Measurements from ENCODE around the gene USP34.
A peak's percentile ranks its signal among the peaks of the same experiment; 100 is the strongest.

Gene USP34

DNA sequence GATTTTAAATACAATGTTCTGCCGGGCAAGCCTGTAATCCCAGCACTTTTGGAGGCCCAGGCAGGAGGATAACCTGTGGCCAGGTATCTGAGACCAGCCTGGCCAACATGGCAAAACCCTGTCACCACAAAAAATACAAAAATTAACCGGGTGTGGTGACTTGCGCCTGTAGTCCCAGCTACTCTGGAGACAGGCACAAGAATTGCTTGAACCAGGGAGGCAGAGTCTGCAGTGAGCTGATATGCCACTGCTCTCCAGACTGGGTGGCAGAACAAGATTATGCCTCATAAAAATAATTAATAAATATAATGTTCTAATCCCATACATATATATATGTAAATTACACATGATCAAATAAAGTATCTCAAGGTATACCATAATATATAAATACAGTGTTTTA lies 189.6 kb downstream of the USP34 start:
- no peak for DNase-seq (ENCODE audit: low read depth)

DNA sequence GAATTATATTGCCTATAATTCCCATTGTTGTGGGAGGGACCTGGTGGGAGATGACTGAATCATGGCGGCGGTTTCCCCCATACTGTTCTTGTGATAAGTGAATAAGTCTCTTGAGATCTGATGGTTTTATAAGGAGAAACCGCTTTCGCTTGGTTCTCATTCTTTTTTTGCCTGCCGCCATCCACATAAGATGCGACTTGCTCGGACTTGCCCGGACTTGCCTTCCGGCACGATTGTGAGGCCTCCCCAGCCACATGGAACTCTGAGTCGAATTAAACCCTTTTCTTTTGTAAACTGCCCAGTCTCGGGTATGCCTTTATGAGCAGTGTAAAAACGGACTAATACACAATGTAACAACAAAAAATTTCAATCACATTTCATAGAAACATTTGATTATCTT lies 193.1 kb downstream of the USP34 start:
- TF ChIP-seq POLR2A (IDR thresholded peaks at IDR 0.05; ENCODE audit: extremely low read depth, insufficient read length), result no peak
- TF ChIP-seq, protein P1, sequence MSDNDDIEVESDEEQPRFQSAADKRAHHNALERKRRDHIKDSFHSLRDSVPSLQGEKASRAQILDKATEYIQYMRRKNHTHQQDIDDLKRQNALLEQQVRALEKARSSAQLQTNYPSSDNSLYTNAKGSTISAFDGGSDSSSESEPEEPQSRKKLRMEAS (IDR thresholded peaks at IDR 0.05; ENCODE audit: low read depth, low read length), result no peak
- TF ChIP-seq MYC (IDR thresholded peaks at IDR 0.05; ENCODE audit: low read depth, low read length), result no peak
- TF ChIP-seq, protein P2, sequence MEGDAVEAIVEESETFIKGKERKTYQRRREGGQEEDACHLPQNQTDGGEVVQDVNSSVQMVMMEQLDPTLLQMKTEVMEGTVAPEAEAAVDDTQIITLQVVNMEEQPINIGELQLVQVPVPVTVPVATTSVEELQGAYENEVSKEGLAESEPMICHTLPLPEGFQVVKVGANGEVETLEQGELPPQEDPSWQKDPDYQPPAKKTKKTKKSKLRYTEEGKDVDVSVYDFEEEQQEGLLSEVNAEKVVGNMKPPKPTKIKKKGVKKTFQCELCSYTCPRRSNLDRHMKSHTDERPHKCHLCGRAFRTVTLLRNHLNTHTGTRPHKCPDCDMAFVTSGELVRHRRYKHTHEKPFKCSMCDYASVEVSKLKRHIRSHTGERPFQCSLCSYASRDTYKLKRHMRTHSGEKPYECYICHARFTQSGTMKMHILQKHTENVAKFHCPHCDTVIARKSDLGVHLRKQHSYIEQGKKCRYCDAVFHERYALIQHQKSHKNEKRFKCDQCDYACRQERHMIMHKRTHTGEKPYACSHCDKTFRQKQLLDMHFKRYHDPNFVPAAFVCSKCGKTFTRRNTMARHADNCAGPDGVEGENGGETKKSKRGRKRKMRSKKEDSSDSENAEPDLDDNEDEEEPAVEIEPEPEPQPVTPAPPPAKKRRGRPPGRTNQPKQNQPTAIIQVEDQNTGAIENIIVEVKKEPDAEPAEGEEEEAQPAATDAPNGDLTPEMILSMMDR (IDR thresholded peaks at IDR 0.05; ENCODE audit: low read depth, low read length), result no peak
- no peak overlapping the region for H3K4me3 ChIP-seq (ENCODE audit: low read depth, low read length)
- no peak for DNase-seq (ENCODE audit: low read depth)

More for the DNA sequence above, 189.6 kb downstream of the USP34 start:
- TF ChIP-seq POLR2A (IDR thresholded peaks at IDR 0.05; ENCODE audit: extremely low read depth, insufficient read length) (no peak), MYC (IDR thresholded peaks at IDR 0.05; ENCODE audit: low read depth, low read length) (no peak)
- TF ChIP-seq, protein P1 (IDR thresholded peaks at IDR 0.05; ENCODE audit: low read depth, low read length), result no peak
- TF ChIP-seq, protein P2 (IDR thresholded peaks at IDR 0.05; ENCODE audit: low read depth, low read length), result no peak
- H3K4me3 ChIP-seq (ENCODE audit: low read depth, low read length), result no peak overlapping the region

DNA sequence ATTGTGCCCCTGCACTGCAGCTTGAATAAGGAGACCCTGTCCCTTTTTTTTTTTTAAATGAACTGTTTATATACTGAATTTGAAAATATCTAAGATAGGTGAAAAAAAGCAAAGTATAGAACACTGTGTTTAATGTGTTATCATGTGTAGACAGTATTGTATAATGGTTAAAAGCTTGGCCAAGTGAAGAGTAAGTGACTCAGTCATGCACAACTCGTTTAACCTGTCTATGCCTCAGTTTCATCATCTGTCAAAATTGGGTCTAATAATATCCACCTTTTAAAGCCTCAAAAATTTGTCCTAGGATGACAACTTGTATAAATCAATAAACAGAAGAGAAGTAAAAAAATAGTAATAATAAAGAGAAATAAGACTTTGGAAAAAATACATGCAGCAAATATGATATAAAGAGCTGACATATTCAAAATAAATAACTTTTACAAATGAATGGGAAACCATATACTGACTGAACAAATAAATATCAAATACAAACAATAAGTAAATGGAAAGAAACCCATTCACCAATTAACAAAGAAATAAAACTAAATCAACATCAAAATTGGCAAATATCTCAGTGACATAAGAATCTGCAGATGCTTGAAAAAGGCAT lies 195.2 kb downstream of the USP34 start:
- DNase-seq (ENCODE audit: low read depth), result no peak
- H3K4me3 ChIP-seq (ENCODE audit: low read depth, low read length), result no peak overlapping the region
- TF ChIP-seq POLR2A (IDR thresholded peaks at IDR 0.05; ENCODE audit: extremely low read depth, insufficient read length) (no peak), MYC (IDR thresholded peaks at IDR 0.05; ENCODE audit: low read depth, low read length) (no peak)
- TF ChIP-seq, protein P1 (IDR thresholded peaks at IDR 0.05; ENCODE audit: low read depth, low read length), result no peak
- TF ChIP-seq, protein P2 (IDR thresholded peaks at IDR 0.05; ENCODE audit: low read depth, low read length), result no peak

DNA sequence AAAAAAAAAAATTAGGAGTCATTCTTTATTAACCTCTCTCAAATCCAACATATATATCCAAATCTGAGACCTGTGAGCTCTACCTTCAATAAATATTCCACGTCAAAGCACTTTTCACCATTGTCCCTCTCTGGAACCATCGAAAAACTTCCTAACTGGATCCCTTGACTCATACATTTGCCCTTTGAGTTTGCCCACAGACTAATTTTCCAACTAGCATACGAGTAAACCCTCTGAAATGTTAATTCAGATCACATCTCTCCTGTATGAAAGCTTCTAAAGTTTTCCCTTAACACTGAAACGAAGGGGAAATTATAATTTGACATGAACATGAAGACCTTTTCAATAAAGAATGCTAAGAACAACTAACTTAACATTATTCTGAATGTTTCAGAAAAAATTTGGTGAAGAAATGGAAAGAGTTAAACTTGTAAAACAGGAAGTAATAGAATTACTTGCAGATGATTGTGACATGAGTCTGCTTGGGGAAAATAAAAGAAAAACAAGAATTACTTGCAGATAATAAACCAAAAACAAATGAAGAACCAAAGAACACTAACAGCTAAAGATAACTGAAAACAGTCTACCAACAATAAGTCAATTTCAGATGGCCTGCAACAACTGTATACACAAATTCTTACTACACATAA lies 198.3 kb downstream of the USP34 start:
- DNase-seq (ENCODE audit: low read depth), result peak; percentile 12
- H3K4me3 ChIP-seq (ENCODE audit: low read depth, low read length), result no peak overlapping the region
- TF ChIP-seq POLR2A (IDR thresholded peaks at IDR 0.05; ENCODE audit: extremely low read depth, insufficient read length) (no peak), MYC (IDR thresholded peaks at IDR 0.05; ENCODE audit: low read depth, low read length) (no peak)
- TF ChIP-seq, protein P2 (IDR thresholded peaks at IDR 0.05; ENCODE audit: low read depth, low read length), result no peak
- TF ChIP-seq, protein P1 (IDR thresholded peaks at IDR 0.05; ENCODE audit: low read depth, low read length), result no peak

DNA sequence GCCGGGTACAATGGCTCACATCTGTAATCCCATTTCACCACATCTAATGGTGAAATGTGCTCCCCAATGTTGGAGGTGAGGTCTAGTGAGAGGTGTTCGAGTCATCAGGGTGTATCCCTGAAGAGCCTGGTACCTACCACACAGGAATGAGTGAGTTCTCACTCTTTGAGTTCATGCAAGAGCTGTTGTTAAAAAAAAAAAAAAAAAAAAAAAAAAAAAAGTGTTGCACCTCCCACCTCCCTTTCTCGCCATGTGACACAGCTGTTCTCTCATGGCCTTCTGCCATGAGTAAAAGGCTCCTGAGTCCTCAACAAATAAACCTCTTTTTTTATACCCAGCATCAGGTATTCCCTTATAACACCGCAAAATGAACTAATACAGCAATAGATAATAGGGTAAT lies 202.6 kb downstream of the USP34 start:
- TF ChIP-seq, protein P1 (IDR thresholded peaks at IDR 0.05; ENCODE audit: low read depth, low read length), result no peak
- TF ChIP-seq, protein P2 (IDR thresholded peaks at IDR 0.05; ENCODE audit: low read depth, low read length), result no peak
- TF ChIP-seq POLR2A (IDR thresholded peaks at IDR 0.05; ENCODE audit: extremely low read depth, insufficient read length) (no peak), MYC (IDR thresholded peaks at IDR 0.05; ENCODE audit: low read depth, low read length) (no peak)
- no peak for DNase-seq (ENCODE audit: low read depth)
- H3K4me3 ChIP-seq (ENCODE audit: low read depth, low read length), result no peak overlapping the region

Measured in NB4 (cell line).